Measurements from ENCODE around the gene ZBTB42. TPM values are rescaled to one million over a fixed set of nuclear protein-coding genes. Genes with fewer than 3 reads are reported as not detected.

Gene ZBTB42
- total RNA-seq, 1 experiment from 2014 or later, result 11.8 TPM

DNA sequence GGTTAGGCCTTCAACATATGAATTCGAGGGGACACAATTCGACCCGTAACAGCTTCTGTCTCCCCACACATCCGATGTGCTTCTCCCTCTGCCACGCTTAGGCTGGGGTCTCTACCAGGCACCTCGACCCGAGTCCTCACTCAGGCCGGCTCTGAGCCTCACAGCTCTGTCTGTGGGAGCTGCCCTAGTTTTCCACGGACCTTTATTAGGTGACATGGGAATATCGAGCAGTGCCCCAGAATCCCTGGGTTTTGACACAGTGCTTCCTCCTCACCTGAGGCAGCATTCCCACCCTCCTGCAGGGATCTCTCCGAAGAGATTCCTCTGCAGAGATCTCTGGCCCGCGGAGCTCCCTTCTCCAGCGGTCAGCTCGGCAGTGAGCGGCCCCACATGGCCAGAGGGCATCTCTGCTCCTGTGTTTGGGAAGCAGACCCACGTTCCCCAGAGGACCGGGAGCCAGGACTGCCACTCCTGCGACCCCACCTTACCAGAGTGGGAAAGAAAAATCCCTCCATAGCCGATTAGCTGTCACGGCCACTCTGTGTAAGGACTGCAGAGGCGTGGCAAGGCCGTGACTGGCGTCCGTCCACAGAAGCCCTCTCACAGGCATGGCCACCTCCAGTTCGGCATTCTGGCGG, 21.2 kb downstream of the ZBTB42 start:
- CTCF ChIA-PET, result no interaction called here
- no peak for DNase-seq
- intact Hi-C loops (cut with micrococcal nuclease; ENCODE audit: unreplicated experiment), result no loop called here
- TF ChIP-seq, protein P1, sequence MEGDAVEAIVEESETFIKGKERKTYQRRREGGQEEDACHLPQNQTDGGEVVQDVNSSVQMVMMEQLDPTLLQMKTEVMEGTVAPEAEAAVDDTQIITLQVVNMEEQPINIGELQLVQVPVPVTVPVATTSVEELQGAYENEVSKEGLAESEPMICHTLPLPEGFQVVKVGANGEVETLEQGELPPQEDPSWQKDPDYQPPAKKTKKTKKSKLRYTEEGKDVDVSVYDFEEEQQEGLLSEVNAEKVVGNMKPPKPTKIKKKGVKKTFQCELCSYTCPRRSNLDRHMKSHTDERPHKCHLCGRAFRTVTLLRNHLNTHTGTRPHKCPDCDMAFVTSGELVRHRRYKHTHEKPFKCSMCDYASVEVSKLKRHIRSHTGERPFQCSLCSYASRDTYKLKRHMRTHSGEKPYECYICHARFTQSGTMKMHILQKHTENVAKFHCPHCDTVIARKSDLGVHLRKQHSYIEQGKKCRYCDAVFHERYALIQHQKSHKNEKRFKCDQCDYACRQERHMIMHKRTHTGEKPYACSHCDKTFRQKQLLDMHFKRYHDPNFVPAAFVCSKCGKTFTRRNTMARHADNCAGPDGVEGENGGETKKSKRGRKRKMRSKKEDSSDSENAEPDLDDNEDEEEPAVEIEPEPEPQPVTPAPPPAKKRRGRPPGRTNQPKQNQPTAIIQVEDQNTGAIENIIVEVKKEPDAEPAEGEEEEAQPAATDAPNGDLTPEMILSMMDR (IDR thresholded peaks at IDR 0.05; ENCODE audit: unreplicated experiment), result no peak
- Mint-ChIP-seq H3K4me1 (ENCODE audit: low read depth, unreplicated experiment) (peaks cover 9% of the 10 kb centered on the region), H3K9me3 (ENCODE audit: low read depth, unreplicated experiment) (peaks cover 7% of the 10 kb centered on the region), H3K27me3 (ENCODE audit: unreplicated experiment) (peaks cover 27% of the 10 kb centered on the region), H3K27ac (ENCODE audit: unreplicated experiment) (no peak overlapping the region), H3K36me3 (ENCODE audit: insufficient read depth, unreplicated experiment) (peaks cover 26% of the 10 kb centered on the region), H3K4me3 (ENCODE audit: low read depth, unreplicated experiment) (no peak overlapping the region)
- BruUV-seq (replicated peaks), result no TSS peak

- Mint-ChIP-seq H3K9me3 (ENCODE audit: low read depth, unreplicated experiment) (peaks cover 7% of the 10 kb centered on the region), H3K27ac (ENCODE audit: unreplicated experiment) (no peak overlapping the region), H3K4me1 (ENCODE audit: low read depth, unreplicated experiment) (peaks cover 9% of the 10 kb centered on the region), H3K4me3 (ENCODE audit: low read depth, unreplicated experiment) (no peak overlapping the region), H3K27me3 (ENCODE audit: unreplicated experiment) (peaks cover 27% of the 10 kb centered on the region), H3K36me3 (ENCODE audit: insufficient read depth, unreplicated experiment) (peaks cover 30% of the 10 kb centered on the region)
- intact Hi-C loops (cut with micrococcal nuclease; ENCODE audit: unreplicated experiment), result no loop called here
- no TSS peak for BruUV-seq (replicated peaks)
- DNase-seq, result no peak
- TF ChIP-seq, protein P1 (IDR thresholded peaks at IDR 0.05; ENCODE audit: unreplicated experiment), result no peak
- CTCF ChIA-PET, result no interaction called here
These were observed 22.1 kb downstream of the ZBTB42 start for GRCh38 chr14:104822821-104823615.

GRCh38 chr14:104824353-104824997, 23.6 kb downstream of the ZBTB42 start:
- H3K27me3 Mint-ChIP-seq (ENCODE audit: unreplicated experiment), result peaks cover 27% of the 10 kb centered on the region
- H3K27ac Mint-ChIP-seq (ENCODE audit: unreplicated experiment), result no peak overlapping the region
- no TSS peak for BruUV-seq (replicated peaks)
- CTCF ChIA-PET, result no interaction called here
- peaks cover 30% of the 10 kb centered on the region for H3K36me3 Mint-ChIP-seq (ENCODE audit: insufficient read depth, unreplicated experiment)
- peak overlapping the region; percentile 76 for H3K4me3 Mint-ChIP-seq (ENCODE audit: low read depth, unreplicated experiment)
- peaks cover 7% of the 10 kb centered on the region for H3K9me3 Mint-ChIP-seq (ENCODE audit: low read depth, unreplicated experiment)
- peaks cover 9% of the 10 kb centered on the region for H3K4me1 Mint-ChIP-seq (ENCODE audit: low read depth, unreplicated experiment)
- TF ChIP-seq, protein P1 (IDR thresholded peaks at IDR 0.05; ENCODE audit: unreplicated experiment), result no peak
- no peak for DNase-seq
- intact Hi-C loops (cut with micrococcal nuclease; ENCODE audit: unreplicated experiment), result no loop called here

- H3K27me3 Mint-ChIP-seq (ENCODE audit: unreplicated experiment), result peaks cover 27% of the 10 kb centered on the region
- no TSS peak for BruUV-seq (replicated peaks)
- TF ChIP-seq, protein P1 (IDR thresholded peaks at IDR 0.05; ENCODE audit: unreplicated experiment), result peak; percentile 56
- H3K4me1 Mint-ChIP-seq (ENCODE audit: low read depth, unreplicated experiment), result peaks cover 9% of the 10 kb centered on the region
- peaks cover 30% of the 10 kb centered on the region for H3K36me3 Mint-ChIP-seq (ENCODE audit: insufficient read depth, unreplicated experiment)
- no peak overlapping the region for H3K27ac Mint-ChIP-seq (ENCODE audit: unreplicated experiment)
- peaks cover 7% of the 10 kb centered on the region for H3K9me3 Mint-ChIP-seq (ENCODE audit: low read depth, unreplicated experiment)
- peak; percentile 96 for DNase-seq
- peak overlapping the region; percentile 76 for H3K4me3 Mint-ChIP-seq (ENCODE audit: low read depth, unreplicated experiment)
- intact Hi-C loops (cut with micrococcal nuclease; ENCODE audit: unreplicated experiment), result loop anchor here (1.0 kb wide), 1 partner anchor 58 kb away; no protein-coding TSS in a partner anchor
- CTCF ChIA-PET, result interaction anchor here (0.6 to 1.2 kb wide), 3 partner anchors 25 to 58 kb away, joined by 3 to 13 read pairs (median 3); partner anchors contain the start of gene ZBTB42
These were observed 25.4 kb downstream of the ZBTB42 start for GRCh38 chr14:104826189-104826860.

All from Calu3 (cell line).